HCEC 1CT (cell line): ENCODE results near the gene IP6K1.
A peak's percentile ranks its signal among the peaks of the same experiment; 100 is the strongest.
"Not testable (repeated sequence)": the region's sequence is repeated elsewhere in the genome, so short reads cannot be mapped to it uniquely, and the experiment has no call there.

Source experiments
- DNase-seq: peaks from one replicate; pipeline ENCODE4 v3.0.0-alpha.2; 2017

The IP6K1 gene

DNA sequence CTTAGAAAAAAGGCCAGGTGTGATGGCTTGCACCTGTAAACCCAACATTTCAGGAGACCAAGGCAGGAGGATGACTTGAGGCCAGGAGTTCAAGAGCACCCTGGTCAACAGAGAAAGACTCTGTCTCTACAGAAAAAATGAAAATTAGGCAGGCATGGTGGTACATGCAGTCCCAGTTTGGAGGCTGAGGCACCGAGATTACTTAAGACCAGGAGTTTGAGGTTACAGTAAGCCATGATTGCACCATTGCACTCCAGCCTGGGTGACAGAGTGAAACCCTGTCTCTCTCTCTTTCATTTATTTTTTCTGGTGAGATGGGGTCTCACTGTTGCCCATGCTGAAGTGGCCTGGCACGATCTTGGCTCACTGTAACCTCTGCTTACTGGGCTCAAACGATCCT lies 24.7 kb downstream of the IP6K1 start:
- DNase-seq: no peak

DNA sequence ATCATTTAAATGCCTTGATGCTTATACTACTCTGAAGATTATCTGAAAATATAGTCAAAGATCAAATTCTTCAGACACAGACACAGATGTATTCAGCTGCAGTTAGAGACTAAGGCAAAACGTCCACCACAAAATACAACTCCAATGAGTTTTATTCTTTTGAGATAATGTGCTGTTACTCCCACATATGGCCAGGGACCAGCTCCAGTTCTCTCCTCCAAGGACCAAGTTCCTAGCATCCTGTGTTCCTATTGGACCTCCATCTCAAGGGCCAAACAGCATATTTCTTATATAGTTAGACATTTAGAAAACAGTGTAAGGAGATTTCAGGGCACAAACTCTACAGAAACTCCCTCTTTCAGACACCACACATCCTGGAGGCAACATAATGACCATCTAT lies 27.1 kb downstream of the IP6K1 start:
- no peak for DNase-seq

DNA sequence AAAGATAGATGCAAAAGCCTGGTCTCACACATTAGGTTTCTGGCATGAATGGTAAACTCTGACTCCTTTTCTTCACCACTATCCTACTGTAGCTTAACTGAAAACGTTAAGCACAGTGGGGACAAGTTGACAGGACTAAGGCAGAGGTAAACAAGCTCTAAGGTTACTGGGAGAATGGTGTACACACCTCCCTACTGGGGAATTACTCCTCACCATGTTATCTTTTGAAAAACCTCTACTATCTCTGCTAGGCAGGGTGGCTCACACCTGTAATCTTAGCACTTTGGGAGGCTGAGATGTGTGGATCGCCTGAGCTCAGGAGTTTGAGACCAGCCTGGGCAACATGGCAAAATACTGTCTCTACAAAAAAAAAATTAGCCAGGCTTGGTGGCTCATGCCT lies 29.1 kb downstream of the IP6K1 start:
- DNase-seq: no peak

DNA sequence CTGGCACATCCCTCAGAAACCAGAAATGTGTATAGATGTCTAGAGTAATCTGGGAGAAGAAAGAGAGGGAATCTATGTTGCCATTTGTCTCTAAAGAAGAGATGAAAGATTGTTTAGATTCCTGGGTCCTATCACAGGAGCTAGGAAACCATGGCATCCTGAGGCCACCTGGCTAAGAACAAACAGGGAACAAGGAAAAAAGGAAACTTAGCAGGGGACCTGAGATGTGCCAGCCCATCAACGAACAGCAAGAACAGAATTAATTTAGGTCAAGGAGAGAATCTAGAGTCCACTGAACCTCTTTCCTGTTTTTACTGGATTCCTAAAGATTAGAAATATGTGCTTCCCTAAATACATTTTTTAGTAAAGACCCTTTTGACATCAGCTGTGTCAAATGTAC lies 30.3 kb downstream of the IP6K1 start:
- DNase-seq: no peak

DNA sequence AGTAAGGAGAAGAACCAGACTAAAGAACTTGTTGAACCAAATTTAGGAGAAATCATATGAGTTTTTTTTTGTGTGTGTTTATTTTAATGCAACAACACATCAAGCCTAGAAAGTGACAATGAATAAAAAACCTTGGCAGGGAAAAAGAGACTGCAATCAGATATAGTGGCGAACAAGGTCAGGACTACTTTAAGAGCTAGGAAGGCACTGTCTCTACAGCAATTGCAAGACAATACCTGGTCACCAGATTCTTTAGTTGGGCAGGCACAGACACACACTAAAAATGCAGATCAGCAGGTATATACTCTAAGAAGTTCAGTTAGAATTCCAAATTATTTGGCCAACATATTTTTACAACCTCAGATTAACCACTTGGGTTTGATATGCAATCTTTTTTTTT lies 31.8 kb downstream of the IP6K1 start:
- DNase-seq: no peak

DNA sequence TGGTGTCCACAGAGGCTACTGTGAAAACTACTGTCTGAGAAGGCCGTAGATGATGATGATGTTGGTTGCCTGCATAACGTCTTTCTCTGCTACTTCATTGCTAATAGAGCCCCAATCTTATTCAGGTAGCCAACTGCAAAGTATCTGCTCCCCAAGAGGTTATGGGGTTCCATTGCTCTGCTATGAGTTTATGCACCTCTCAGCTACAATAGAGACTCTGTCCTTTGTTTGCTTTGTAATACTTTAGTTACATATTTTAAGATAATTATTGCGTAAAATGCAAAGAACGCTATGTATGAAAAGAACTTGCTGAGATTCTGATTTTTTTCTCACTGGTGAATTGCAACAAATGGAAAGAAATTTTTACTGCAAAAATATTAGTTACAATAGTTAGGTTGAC lies 34.8 kb downstream of the IP6K1 start:
- DNase-seq: no peak

DNA sequence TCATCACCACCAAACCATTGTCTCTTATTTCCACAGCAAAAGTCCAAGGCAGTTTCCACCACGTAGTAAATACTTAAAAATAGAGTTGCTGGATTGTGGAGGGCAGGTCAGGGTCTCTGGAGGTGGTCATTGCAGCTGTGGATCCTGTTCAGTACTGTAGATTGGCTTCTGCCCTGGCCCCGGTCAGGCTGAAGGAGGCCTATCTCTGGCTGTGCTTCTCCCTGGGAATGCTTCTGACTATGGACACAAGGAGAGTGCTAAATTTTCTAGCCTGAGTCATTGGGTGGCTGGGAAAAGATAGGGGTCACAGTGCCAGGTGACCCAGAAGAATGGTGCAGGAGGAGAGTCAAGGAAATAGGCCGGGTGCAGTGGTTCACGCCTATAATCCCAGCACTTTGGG lies 36.3 kb downstream of the IP6K1 start:
- DNase-seq: no peak

DNA sequence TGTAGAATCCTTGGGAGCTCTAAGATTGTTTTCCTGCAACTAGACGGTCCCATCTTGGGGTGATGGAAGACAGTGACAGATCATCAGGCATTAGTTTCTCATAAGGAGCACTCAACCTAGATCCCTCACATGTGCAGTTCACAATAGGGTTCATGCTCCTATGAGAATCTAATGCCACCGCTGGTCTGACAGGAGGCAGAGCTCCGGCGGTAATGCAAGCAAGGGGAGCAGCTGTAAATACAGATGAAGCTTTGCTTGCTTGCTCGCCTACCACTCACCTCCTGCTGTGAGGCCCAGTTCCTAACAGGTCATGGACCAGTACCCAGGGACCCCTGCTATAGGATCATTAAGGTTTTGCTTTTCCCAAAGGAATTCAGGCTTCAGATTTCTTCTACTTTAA lies 37.5 kb downstream of the IP6K1 start:
- DNase-seq: not testable (repeated sequence)

DNA sequence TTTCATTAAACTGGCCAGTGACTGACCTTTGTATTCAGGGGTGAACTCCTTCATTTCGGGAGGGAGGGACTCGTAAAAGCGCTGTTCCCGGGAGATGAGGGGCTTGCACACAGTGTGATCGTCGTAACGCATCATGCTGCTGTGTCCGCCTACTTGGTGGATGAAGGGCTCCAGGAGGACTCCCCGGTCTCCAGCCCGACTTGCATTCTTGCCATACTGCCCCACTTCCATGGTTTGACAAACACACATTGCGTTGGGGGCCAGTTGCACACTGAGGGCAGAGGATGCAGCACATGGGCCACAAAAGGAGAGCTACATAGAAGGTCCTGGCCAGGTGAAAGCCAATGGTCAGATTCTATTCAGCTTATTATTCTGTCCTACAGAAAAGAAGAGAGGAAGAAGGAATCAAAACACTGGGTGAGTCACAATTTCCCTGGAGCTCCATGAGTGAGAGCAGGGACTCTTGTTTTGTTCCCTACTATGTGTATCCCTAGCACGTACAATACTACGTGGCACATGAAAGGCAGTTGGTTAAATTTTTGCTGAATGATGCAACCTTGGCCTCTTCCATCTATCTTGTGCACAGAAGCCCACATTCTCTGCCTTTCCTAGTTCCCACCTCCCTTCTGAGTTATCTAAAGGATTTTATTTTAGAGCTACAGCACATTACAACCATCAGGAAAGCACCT lies 38.4 kb downstream of the IP6K1 start:
- peak; percentile 39 for DNase-seq

DNA sequence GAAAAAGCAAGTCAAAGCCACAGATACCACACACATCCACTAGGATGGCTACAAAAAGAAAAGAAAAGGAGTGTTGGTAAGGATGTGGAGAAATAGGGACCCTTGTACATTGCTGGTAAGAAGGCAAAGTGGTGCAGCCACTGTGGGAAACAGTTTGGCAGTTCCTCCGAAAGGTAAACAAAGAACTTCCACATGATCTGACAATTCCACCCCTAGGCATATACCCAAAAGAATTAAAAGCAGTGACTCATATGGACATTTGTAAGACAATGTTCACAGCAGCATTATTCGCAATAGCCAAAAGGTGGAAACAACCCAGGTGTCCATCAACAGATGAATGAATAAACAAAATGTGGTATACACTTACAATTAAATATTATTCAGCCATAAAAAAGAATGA lies 40.4 kb downstream of the IP6K1 start:
- DNase-seq: peak; percentile 12

DNA sequence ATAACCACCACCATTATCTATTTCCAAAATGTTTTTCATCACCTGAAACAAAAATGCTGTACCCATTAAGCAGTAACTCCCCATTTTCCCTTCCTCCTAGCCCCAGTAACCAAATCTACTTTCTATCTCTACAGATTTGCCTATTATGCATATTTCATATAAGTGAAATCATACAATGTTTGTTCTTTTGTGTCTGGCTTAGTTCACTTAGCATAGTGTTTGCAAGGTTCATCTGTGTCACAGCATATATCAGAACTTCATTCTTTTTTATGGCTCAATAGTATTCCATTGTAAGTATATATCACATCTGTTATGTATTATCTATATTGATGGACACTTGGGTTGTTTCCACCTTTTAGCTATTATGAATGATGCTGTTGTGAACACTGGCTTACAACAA lies 45.9 kb downstream of the IP6K1 start:
- no peak for DNase-seq

DNA sequence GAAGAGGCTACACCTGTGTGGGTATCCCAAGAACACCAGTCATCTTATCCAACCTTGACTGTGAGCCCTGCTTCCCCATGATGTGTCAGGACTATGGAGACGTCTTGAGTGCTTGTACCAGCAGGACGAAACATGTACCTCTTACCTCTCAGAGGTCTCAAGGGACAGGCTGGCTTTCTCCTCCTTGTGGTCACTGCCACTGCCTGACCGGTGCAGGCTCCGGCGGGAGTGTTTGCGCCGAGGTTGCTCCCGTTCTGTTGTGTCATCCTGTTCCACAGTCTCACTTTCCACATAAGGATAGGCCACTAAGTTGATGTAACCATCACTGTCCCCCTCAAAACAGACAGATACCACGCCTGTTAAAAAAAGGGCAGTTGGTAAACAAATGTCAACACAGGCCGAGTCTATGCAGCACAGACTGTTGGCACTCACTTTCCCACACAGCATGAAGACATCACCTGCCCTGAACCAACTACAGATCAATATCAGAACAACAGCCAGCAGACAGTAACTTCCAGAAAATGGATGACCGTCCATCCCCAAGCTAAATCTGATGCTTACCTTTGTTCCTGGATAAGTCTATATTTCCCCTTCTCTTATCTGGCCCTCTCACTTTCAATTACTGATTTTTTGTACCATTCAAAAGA lies 48.2 kb downstream of the IP6K1 start:
- DNase-seq: no peak

DNA sequence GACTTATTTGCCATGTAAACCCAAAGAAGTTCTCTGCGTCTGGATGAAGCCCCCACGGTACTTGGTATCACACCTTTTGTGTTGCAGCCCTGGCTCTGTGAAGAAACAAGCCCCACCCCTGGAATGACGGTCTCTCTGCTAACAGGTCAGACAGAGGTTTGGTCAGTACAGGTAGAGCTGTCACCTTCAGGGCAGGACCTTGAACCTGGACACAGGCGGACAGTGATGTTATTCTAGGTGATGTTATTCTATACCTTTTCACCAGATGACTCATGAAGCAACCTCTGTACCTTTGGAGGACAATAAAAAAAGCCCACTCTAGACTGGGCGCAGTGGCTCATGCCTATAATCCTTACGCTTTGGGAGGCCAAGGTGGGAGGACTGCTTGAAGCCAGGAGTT lies 51.6 kb downstream of the IP6K1 start:
- DNase-seq: no peak

DNA sequence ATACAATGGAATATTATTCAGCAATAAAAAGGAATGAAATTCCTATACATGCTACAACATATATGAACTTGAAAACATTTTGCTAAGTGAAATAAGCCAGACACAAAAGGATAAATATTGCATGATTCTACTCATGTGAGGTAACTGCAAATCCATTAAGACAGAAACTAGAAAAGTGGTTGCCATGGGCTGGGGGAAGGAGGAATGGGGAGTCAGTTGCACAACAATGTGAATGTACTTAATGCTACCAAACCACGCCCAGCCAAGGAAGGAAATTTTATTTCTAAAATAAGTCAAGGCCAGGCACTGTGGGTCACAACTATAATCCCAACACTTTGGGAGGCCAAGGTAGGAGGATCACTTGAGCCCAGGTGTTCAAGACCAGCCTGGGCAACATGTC lies 52.8 kb downstream of the IP6K1 start:
- no peak for DNase-seq

DNA sequence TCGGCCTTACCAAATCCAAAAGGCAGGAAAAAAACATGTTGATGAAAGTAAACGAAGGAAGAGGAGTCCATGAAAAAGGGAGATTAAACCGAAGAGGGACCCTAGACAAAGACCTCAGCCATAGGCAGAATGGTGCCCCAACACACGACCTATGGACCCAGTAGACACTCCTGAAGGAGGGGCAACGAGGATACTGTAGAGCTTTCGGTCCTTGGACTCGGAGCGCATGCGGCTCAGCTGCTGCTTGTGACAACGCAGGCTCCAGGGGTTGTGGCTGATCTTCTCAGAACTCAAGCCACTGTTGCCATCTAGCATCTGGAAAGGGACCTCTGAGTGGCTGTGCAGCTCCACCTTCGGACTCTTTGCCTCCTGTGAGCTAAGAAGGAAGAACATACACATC lies 53.7 kb downstream of the IP6K1 start:
- no peak for DNase-seq

DNA sequence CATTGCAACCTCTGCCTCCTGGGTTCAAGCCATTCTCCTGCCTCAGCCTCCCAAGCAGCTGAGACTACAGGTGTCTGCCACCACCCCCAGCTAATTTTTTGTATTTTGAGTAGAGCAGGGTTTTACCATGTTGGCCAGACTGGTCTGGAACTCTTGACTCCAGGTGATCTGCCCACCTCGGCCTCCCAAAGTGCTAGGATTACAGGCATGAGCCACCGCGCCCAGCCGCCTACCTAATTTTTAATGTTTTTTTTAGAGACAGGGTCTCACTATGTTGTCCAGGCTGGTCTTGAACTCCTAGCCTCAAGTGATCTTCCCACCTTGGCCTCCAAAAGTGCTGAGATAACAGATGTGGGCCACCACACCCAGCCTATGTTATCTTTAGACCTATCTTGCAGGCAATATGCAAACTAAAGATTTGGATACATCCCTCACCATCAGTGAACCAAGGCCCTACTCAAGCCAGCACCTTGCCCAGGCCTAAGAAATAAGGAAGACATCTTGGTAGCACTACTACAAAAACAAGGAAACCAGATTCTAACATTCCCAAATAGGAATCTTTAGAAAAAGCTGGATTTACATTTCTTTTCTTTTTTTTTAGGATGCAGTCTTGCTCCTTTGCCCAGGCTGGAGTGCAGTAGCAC lies 56.3 kb downstream of the IP6K1 start:
- DNase-seq: no peak

DNA sequence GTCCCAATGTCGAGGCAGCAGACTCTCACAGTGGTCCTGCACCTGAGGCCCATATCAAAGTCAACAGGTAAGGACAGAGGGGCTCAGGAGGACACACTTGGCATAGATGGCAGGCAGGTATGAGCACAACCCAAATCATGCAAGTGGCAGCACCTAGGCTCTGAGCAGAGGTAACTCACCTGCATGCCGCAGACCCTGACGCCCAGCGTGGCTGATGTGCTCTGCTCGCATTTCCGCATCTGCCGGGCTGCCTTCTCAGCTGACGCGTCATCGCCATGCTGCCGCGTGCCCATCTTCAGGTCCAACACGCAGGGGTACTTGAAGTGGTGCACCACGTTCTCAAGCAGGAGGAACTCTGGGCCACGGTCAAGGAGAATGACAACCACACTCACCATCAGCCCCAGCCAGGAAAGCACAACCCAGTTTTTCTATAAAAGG lies 58.4 kb downstream of the IP6K1 start:
- no peak for DNase-seq

DNA sequence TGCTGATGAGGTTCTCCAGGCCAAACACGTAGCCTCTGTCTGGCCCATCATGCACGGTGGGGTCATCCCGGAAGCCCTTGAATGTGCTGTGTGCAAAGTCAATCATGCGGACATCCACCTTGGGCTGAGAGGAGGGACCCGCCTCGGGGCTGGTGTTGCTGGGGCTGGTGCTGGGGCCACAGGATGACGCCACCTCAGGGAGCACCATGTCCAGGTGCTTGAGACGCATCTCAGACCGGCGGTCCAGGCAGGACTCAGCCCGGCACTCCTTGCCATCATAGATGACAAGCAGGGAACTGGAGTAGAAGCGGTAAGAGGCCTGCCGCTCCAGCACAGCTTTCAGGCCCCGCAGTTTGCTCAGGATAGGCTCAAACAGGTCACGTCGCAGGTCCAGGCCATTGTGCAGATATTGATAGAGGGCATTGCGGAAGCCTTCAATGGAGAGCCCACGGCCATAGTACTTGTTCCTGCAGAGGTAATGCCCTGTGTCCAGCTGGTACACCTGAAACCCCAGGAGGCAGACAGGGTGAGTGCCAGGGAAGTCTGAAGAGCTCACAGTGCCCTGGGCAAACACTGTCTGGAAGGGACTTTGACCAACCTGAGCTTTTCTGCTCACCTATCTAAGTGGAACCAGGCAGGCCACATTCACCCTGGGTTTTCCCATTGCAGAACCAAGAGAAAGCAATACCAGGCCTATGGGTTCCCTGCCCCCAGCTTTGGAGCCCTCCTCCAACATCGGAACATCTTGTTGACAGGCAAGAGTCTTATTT lies 59.0 kb downstream of the IP6K1 start:
- DNase-seq: no peak

DNA sequence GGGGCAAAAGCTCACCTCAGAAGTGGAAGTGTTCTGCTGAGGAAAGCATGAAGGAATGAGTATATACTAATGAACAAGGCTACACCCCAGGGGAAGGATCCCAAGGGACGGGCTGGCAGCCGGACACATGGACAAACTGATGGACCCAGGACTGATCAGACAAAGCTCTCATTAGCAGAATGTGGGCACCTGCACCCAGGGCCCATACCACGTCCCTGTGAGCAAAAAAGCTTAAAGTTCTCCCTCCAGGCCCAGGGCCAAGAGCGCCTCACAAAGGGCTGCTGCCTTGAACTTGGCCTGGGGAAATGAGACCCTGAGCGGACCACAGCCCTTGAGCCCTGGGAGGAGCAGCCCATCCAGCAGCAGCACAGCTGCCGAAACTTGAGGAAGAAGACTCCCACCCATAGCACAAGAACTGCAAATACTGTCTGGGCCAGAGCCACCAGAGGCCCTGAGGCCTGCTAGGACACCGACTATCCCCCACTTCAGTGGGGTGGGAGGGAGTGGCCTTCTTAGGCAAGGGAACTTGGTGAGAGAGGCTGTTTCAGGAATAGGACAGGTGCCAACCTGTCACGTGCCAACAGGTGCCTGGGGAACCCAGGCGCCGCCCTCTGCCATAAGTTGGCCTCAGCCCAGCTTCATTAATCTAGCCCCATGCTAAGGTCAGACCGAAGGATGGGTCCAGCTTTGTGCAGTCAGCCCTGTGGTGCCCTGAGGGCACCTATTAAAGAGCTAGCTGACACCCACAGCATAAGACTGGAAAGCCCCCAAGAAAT lies 60.2 kb downstream of the IP6K1 start:
- DNase-seq: no peak

DNA sequence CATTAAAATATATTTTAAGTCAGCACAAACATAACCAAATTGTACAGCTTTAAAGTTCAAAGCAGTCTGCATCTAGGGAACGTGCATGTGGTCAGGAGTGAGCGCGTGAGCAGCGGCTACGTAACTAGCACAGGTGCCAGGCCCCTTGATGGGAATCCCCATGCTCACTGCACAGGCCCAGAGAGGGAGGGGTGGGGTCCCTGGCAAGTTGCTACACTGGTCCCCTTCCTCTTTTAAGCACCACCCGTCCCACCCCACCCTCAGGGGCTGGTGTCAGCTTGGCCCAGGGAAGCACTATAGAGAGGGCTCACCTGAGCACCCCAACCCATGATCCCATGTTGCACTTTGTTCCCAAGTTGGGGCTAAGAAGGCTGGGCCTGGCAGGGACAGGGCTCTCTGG lies 61.8 kb downstream of the IP6K1 start:
- no peak for DNase-seq

DNA sequence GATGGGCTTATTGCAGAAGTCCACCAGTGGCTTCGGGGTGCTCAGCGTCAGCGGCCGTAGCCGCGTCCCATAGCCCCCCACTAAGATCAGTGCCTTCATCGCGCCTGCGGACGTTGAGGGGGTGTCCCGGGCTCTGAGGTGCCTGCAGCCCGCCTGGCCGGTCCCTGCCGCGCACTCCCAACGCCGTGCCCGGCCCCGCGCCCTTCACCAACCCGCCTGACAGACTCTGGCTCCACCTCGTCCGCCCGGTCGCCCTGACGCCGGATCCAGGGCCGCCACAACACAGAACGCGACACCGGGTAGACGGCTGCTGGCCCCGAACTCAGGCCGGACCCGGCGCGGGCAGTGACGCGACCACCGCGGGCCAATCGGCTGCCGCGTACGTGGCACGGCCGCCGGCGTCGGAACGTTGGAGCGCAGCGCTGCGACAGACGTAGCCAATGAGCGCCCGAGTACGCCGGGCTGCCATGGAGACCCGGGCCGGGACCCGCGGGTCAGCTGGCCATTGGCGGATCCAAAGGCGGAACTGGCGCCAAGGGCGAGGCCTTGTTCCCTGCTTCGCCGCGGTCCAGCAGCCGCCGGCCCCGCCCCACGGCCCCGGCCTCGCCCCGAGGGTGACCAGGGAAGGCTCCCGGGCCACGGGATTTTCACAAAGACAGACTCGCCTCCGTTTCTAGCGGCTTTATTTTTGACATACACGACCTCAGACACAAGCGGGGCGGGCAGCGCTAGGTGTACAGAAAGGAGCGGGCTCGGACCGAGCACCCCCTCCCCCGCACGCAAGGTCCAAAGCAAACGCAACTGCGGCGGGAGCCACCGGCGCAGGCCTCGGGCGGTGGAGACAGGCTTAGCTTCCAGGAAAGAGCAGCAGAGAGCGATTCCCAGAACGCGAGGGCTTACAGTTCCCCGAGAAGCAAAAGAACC lies 62.5 kb downstream of the IP6K1 start, which contains the start of gene GMPPB:
Gene GMPPB (minus strand): TSS at position 324 of the 924 bp plus-strand sequence. CDS start 225 bp downstream, at position 99.
- peak; percentile 99 for DNase-seq

DNA sequence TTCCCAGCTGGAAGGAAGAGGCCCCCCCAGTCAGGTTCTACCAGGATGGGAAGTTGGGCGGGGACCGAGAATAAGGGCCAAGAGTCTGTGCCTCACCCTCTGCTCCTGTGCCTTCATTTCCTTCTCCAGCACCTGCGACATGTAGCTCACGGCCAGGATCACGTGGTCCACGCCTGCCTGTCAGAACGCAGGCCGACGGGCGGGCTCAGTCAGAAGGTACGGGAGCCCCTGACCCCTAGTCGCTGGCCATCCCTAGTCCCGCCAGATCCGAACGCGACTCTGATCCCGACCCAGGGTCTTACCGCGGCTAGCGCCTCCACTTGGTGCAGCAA lies 63.1 kb downstream of the IP6K1 start:
- no peak for DNase-seq
